HG02885 (cell line): ENCODE measurements around the gene FAU.
A peak's percentile ranks its signal among the peaks of the same experiment; 100 is the strongest.

Source experiments
- ATAC-seq: cut with Tn5 transposase; IDR thresholded peaks from one replicate; pipeline ENCODE4 v1.9.1; 2021; ENCODE audit warnings: mild to moderate bottlenecking; ENCODE audit not compliant: unreplicated experiment, poor library complexity

FAU gene

GRCh38 chr11:65136515-65137096, 14.7 kb upstream of the FAU start:
- ATAC-seq, result no peak

- no peak for ATAC-seq
These were observed 13.8 kb upstream of the FAU start for GRCh38 chr11:65135633-65136145.

DNA sequence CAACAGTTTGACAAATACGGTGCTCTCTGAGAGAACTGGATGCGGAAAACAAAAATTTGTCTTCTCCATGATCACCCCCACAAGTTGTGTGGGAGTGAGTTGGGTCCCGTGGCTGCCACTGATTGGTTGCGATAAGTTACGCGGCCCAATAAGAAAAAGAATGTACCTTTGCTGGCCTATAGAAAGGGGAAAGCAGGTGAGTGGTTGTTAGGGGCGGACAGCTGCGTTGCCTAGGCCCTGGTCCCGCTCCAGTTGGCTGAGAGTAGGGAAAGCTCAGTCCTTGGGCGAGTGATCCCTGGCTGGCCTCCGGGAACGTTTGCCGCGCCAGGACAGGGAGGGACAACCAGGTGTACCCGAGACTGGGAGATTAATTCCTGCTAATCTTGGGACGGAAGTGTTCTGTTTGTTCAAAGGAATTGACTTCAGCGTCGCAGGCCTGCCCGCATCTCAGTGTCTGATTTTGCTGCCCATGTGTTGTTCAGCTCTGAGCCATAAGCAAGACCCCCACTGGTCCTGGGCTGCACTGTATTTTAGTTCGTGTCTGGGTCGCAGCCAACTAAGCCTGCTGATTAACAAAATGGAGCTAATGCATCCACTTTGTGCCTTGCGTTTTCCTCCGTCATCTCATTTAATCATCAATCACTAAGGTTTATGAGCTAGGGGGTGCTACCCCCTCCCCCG, 13.2 kb upstream of the FAU start:
- peak; percentile 75 for ATAC-seq

- peak; percentile 61 for ATAC-seq
These were observed 12.5 kb upstream of the FAU start, which contains the start of gene SYVN1 for GRCh38 chr11:65134240-65134951. SYVN1 (minus strand) TSS chr11:65134519; CDS start chr11:65133601, 918 bp downstream.

DNA sequence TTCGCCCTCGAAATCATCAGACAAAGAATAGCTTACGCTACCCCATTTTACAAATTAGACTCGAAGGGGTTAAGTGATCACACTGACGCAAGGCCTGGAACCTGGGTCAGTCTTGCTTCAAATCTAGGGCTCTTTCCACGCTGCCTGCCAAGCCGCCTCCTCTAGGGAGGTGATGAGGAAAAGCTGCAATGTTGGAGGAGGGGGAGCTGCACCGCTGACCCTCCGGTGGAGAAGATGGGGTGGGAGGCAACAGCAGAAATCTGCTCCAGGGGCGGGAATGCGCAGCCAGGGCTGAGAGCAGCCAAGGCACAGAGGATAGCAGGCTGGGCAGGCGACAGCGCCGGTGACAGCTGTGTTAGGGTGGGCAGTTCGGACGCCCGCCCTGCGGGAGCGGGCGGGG, 11.8 kb upstream of the FAU start:
- no peak for ATAC-seq

GRCh38 chr11:65132988-65133700, 11.2 kb upstream of the FAU start:
- no peak for ATAC-seq

DNA sequence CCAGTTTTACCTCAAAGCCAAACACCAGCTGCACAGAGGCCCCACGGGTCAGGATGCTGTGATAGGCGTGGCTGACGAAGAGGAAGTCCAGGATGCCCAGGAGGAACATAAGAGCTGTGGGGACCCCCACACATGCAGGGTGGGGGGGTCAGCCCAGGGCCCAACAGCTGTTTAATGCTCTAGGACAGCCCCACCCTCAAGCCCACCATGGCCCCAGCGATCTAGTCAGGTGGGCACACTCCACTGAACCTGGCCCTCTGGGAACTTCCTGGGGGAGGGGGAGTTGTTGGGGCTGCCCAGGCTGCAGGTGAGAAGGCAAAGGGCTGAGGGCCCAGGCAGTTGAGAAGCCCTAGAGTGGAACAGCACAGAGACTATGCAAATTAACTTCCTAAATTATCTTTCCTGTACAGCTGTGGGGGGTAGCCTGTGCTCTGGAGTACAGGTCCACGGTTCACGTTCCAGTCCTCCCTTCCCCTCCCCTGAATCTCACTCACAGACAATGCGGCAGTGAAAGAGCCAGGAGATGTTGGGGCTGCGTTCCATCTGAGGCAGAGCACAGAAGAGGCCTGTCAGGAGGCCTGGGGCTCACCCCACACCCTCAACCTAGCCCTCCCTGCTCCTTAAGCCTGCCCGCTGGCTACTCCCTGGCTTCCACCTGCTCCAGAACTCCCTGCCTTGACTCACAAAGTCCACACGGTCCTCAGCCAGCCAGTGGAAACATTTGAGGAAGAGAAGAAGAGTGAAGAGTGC, 10.5 kb upstream of the FAU start:
- ATAC-seq, result peak; percentile 40

DNA sequence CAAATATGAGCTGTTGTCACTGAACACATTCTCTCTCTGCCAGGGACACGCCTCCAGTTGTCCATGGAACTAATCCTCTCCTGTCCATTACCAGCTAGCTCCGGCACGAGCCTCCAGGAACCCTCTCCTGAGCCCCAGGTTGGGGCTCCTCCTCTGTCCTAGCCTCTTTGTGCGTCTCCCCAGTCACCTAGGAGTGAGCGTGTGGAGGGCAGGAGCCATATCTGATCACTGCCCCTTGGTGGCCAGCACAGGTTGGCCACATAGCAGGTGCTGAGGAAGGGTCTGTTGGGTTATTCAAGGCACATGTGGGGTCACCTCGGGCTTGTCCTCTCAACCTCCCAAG, 9.9 kb upstream of the FAU start:
- ATAC-seq, result no peak

GRCh38 chr11:65131417-65131776, 9.5 kb upstream of the FAU start:
- no peak for ATAC-seq

DNA sequence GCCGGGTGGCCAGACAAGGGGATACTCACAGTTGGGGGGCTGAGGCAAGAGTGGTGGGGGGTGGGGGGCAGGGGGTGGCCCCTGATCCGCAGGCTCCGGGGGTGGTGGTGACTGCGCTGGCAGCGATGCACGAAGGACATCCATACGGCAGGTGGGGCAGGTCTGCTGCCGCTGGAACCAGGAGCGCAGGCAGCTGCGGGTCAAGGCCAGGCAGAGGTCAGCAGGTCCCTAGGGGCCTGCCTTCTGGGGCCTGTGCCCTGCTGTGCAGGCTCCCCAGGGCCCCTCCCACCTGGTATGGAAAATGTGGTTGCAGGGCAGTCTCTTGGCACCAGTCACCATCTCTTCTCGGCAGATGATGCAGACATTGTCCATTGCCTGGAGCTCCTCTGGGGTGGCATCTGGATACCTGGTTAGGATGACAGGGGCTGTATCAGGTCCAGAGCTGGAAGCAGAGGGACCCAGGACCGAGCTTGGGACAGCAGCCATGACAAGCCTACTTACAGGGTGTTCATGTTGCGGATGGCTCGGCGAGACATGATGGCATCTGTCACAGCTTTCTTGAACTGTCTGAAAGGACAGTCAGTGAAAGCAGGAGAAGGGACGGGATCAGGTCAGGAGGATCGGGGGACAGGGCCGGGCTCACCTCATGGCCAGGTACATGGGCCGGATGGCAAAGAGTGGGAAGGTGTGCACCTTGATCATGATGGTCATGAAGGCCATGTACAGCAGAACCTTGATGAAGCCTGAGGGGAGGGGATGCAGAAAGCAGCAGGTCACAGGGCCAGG, 8.9 kb upstream of the FAU start:
- no peak for ATAC-seq

DNA sequence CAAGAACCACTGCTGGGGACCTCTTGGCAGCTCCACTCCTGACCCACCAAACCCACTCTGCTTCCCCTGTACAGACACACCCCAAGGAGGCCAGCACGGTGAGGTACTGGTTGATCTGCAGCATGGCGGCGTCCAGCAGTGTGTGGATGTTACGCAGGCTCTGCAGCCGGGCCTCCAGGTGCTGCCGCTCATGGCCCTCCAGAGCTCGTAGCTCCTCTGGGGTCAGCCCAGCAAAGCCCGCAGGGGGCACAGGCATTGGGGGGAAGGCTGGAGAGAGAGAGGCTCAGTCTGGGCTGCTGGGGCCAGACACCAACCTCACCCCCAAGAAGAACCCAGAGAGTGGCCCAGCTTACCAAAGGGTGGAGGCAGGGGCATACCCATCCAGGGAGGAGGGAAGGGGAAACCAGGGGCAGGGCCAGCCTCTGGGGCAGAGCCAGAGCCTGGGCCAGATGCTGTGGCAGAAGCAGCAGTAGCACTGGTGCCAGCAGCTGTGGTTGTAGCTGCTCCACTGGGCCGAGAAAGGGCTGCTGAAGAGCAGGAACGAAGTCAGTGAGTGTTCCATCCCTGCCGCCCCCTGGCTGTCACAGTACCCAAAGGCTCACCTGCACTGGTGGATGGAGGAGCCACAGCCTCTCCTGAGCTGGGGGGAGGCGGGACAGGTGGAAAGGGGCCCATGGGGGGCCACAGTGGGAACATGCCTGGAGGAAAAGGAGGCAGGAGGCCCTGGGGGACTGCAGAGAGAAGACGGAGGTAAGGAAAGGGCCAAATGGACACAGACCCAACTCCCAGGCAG, 7.9 kb upstream of the FAU start:
- ATAC-seq, result no peak

- no peak for ATAC-seq
These were observed 6.5 kb upstream of the FAU start for GRCh38 chr11:65128182-65129145.

GRCh38 chr11:65127473-65128181, 5.7 kb upstream of the FAU start:
- no peak for ATAC-seq

GRCh38 chr11:65126624-65127274, 4.8 kb upstream of the FAU start:
- no peak for ATAC-seq

- no peak for ATAC-seq
These were observed 3.5 kb upstream of the FAU start for GRCh38 chr11:65125197-65126056.
